HG03135 (cell line): ENCODE measurements around the gene RFX2.
"Not testable (repeated sequence)": the region's sequence is repeated elsewhere in the genome, so short reads cannot be mapped to it uniquely, and the experiment has no call there.

Source experiments
- ATAC-seq: cut with Tn5 transposase; IDR thresholded peaks from one replicate; pipeline ENCODE4 v1.9.1; 2021; ENCODE audit warnings: mild to moderate bottlenecking, moderate library complexity; ENCODE audit not compliant: unreplicated experiment

Gene RFX2

DNA sequence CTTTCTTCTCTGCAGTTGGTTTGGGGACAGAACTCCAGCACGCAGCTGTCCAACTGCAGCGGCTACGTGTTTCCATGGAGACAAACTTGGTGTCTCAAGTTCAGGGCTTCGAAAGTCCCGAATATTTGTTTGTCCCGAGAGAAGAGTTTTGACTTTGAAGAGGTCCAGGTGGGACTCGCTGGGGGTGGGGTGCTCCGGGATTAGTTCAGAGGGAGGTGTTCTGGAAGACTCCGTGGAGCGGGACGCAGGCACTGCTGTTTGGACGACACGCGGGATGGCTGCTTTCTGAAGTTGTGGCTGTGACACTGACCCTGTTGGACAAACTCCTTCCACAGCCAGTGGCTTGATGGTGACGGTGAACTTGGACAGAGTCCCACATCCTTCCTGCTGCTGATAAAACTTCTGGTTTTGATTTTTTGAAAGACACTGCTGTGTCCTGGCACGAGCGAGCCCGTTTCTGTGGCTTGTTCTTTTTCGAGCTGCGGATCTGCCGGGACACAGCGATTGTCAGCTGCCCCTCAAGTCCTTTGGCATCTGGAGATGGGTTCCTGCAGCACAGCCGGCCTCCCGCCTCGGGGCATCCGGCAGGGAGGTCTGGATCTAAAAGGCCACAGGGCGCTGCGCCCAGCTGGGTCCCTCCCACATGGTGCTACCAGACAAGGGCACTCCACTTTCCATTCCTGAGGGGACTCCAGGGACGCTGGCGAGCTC is 116.5 kb downstream of the RFX2 start:
- ATAC-seq, result no peak

DNA sequence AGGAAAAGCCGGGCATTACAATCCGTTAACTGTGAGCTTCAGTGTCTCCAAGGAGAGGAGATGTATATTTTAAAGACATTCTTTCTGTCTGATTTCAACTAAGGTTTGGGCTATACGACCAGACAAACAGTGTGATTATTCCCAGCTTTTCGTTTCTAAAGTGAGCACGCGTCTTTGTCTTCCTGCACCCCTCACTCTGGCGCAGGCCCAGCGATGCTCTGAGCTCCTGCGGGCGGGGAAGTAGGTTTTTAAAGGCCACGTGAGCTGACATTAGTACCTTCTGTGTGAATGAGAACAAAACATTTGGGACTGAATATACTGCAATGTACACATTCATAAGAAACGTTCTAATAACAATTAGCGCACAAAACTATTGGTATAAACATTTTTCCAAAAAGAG is 117.1 kb downstream of the RFX2 start:
- ATAC-seq, result no peak

DNA sequence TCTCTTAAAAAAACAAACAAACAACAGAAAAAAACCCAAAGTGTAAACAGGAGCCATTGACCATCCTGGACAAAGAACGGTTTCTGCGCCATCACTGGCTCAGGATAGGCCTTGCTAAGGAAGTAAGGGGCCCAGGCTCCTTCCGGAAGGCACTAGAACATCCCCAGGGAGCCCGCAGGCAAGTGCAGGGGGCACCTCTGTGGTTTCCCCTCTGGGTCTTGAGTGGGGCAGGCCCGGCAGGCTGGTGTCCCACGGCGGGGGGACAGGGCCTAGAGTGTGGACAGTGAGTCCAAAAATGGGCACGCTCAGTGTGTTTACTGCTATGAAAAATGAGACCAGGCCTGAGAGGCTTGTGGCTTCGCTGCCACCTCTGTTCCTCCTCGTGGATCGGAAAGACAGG is 117.5 kb downstream of the RFX2 start:
- ATAC-seq, result no peak

DNA sequence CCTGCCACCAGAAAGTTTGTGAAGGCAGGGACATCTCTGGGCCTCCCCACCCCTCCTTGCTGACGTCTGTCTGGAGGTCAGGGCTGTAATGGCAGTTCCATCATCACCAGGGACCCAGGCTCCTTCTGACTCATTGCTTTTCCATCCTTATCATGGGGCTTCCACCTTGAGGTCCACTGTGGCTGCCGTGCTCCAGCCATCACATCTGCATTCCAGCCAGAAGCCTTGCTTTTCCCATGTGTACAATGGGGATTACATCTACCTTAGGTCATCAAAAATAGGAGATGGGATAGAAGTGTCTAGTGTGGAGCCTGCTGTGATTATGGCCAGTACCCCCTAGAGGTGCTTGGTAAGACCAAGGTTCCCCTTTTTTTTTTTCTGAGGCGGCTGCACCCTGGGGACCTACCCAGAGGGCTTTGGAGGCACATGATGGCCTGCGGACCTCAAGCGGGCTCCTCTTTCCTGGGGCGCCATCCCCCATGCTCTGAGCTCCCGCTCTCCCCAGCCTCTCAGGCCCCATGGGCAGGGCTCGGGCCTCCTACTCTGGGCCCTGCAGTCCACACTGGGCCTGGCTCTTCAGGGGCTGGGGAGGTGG is 119.0 kb downstream of the RFX2 start:
- no peak for ATAC-seq

DNA sequence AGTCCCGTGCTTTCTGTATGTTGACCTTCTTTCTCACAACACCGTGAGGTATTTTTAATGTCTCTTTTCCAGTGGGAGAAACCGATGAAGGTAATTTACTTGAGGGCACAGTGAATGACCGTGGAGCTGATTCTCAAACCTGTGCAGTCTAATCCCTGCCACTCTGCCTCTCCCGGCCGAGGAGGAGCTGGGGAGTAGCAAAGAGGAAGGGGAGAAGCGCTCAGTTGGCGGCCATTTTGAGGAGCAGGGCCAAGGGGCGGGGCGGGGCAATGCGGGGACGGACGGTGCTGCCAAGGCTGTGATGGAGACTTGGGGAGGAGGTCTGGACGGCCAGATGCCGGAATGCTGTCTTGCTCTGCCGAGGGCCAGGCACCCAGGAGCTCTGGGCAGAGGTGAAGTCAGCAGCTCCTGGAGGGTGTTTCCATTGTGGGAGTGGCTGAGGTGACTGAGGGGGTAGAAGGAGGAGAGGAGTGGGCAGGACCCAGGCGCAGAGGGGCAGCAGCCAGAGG is 120.0 kb downstream of the RFX2 start:
- ATAC-seq, result no peak

DNA sequence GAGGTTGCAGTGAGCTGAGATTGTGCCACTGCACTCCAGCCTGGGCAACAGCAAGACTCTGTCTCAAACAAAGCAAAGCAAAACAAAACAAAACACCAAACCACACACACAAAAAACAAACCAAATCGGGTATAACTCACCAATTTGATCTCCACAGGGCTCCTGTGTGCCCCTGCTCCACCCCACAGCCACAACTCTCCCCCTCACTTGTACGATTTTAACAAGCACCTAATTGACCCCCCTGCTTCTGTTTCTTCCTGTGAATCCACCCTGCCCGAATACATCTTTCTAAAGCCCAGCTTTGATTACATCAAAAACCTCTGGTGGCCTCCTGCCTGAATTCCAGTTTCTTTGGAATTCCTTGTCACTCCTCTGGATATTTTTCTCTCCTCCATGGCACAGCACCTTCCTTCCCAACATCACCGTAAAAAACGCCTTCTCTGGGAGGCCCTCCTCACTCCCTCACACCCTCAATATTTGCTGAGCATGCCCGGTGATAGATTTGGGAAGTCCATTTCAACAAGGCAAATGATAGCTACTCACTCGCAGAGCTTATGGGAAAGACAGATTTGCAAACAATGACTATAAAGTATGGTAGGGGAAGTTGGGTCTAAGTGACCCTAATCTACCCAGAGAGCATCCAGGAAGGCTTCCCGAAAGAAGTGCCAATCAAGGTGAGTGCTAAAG is 120.8 kb downstream of the RFX2 start:
- ATAC-seq, result no peak

DNA sequence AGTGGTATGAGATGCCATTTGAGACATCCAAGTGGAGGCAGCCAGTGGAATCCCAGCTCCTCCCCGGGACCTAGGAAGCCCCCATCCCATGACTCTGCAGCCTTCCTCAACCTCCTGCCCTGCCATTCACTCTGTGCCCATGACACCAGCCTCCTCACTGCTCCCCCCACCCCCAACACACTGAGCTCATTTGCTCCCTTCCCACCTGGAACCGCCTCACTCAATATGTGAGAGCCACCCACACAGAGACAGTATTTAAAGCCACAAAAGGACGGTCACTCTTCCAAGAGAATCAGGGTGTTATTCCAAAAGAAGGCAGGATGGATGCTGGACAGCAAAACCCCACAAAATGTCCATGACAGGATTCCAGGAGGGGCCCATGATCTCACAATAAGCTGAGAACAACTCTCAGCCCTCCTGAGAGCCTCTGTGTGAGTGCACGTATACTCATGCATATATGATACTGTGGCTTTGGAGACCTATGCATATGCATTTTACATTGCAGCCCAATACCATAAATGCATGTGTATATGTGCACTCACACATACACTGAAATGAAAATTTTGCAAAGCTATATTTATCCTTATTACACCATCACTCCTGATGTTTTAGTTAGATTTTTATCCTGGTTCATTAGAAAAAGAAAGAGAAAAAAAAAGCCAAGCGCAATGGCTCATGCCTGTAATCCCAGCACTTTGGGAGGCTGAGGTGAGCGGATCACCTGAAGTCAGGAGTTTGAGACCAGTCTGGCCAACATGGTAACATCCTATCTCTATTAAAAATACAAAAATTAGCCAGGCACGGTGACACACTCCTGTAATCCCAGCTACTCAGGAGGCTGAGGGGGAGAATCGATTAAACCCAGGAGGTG is 121.5 kb downstream of the RFX2 start:
- no peak for ATAC-seq

DNA sequence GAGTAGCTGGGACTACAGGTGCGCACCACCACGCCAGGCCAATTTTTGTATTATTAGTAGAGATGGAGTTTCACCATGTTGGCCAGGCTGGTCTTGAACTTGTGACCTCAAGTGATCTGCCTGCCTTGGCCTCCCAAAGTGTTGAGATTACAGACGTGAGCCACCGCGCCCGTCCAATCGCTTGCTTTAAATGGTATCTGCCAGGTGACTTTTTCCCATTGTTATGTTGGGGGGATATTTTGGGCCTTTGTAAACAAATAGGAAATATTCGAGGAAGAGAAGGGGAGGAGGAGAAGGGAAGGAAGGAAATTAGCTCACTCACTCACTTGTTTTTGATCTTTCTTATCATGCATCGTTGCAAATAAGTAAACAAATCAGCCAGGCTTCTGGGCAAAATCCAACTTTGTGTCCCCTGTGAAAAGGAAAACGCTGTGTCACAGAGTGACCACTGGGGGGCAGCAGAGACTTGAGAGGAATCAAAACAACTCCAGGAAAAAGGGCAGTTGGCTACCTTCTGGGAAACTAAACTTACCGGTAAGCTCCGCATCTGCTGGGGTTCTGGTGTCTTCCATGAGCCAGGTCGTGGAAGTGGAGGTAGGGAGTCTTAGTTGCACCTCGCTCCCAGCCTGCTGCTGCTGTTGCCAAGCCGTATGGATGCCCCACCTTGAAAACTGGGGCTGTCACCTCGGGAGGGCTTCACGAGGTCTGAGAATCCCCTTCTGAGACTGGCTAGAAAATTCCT is 123.1 kb downstream of the RFX2 start:
- ATAC-seq, result no peak

DNA sequence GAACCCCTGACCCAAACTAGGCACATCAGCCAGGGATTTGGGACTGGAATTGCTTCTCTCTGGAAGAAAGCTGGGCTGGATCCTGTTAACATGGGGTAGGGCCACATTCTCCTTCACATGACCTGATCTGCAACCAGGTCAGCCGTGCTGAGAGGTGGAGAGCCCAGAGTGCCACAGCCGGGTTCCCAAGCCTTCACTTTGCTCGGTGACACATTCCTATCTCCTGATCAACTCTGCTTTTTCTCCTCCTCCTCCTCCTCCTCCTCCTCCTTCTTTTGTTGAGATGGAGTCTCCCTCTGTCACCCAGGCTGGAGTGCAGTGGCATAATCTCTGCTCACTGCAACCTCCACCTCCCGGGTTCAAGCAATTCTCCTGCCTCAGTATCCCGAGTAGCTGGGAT is 124.5 kb downstream of the RFX2 start:
- not testable (repeated sequence) for ATAC-seq

DNA sequence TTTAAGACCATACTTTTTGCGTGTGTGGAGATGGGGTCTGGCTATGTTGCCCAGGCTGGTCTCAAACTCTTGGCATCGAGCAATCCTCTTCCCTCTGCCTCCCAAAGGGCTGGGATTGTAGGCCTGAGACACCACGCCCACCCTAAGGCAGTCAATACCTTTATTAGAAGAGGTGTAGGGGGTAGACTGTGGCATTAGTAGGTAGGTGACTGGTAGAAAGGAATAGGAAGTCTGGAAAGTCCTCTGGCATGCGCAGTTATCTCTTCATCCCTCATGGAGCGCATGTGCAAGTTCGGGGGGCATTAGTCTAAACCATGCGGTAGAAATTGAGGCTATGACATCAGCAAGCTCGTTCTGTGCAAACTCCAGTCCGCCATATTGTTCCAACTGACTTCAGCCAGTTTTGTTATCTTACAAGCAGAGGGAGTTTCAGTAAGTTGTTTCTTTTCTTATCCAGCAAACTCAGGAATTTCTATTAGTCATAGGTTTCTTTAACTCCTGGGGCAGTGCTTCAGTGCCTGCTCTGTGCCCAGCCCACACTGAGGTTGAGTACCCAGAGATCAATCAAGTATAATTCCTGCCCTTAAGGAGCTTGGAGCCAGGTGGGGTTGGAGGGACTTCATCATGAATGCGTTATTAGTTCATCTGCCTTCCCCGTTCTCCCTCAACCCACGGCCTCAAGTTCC is 125.1 kb downstream of the RFX2 start:
- ATAC-seq, result no peak

DNA sequence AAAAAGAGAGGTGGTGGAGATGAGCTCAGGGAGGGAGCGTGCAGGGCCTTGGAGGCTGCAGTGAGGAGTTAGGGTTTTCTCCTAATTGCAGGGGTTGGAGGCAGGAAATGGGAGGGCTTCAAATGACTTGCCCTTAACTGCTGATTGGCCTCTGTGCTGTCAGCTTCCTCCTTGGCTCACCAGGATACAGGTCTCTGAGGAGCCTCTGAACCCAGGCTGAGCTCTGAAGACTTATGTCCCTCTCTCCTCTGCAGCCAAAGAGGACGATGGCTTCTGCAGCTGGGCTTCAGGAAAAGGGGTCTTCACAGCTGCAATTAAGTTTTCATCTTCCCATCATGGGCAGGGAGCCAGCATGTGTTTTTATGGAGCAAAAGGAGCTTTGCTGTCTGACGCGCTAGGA is 125.7 kb downstream of the RFX2 start:
- no peak for ATAC-seq

DNA sequence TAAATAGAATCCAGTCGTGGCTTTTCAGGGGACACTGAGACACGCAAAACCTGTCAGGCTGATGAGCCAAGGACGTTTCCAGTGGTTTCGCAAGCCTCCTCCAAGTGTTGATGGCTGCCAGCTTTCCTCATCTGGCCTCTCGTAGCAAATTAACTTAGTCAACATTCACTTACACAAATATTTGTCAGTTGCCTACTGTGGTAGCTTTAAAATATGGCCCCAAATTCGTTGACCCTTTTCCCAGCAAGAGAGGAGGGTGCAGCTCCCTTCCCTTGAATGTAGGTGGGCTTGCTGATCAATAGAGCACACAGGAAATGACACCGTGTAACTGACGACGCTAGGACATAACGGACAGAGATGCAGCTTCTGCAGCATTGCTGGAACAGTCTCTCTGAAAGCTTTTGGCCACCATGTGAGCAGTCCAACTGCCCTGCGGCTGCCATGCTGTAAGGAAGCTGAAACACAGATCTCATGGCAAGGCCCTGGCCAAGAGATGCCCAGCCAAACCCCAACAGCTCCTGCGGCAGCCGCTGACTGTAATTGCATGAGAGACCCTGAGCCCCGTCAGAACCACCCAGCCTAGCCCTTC is 126.8 kb downstream of the RFX2 start:
- no peak for ATAC-seq

DNA sequence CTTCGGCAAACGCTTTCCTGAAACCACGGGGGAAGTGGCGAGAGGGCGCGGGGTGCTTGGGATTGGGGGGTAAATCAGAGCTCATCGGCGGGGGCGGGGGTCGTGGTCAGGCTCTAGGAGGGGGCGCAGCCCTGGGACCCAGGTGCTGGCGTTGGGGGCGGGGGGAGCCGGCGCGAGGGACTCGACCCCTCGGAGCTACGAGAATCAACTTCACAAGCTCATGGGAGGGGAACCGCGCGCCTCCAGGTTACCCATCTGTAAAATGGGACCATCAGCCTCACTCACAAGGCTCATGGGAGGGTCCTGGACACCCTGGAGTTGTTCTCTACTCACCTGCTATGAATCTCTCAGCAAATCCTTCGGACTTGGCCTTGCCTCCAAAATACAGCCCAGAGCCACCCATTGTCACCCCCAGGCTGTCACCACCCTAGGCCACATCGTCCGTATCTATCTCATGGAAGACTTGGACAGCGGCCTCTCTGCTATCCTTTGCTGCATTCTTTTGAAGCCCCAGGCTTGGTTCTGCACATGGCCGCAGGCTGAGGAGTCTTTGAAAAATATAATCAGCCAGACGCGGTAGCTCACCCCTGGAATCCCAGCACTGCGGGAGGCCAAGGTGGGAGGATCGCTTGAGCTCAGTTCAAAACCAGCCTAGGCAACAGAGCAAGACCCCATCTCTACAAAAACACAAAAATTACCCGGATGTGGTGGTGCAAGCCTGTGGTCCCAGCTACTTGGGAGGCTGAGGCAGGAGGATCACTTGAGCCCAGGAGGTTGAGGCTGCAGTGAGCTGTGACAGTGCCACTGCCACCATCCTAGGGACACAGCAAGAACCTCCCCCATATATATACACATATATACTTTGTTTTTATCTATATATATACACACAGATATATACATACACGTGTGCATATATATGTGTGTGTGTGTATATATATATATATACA is 131.4 kb downstream of the RFX2 start:
- ATAC-seq, result no peak

DNA sequence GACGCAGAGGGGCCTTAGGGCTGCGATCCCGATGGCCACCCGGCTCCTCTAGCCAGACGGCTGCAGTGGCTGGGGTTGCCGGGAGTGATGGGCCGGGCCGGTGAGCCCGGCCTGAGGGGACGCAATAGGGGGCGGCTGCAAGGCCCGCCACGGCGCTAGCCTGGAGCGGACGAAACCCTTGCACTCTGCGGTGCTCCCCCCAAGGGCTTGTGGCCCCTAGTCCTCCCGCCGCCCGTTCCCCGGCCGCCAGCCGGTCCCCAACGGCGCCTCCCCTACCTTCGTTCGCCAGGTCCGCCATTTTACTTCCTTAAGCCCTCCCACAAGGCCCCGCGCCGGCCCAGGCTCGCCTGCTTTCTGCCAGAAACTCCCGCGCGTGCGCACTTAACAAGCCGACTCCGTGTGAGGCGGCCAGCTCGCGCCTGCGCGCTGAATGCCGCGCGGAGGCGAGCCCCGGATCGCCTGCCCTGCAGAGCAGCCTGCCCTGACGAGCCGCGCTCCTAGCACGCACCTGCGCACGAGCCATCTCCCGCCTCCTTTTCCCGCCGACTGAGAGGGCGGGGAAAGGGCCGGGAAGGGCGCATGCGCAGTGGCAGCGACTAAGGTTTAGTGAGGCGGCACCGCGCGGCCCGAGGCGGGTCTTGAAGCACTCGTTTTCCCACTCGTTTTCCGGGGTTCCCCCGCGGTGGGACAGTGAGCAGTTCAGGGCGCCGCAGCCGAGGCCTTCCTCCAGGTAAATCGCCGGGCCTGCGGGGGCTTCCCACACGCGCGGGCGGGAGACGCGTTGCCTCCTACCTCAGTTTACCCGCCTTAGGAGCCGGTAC is 132.3 kb downstream of the RFX2 start, which contains the start of gene RANBP3:
TSS of gene RANBP3 (minus strand) at position 356 of the 821 bp plus-strand sequence. CDS start at position 298, 58 bp downstream.
- ATAC-seq, result peak; percentile 85

DNA sequence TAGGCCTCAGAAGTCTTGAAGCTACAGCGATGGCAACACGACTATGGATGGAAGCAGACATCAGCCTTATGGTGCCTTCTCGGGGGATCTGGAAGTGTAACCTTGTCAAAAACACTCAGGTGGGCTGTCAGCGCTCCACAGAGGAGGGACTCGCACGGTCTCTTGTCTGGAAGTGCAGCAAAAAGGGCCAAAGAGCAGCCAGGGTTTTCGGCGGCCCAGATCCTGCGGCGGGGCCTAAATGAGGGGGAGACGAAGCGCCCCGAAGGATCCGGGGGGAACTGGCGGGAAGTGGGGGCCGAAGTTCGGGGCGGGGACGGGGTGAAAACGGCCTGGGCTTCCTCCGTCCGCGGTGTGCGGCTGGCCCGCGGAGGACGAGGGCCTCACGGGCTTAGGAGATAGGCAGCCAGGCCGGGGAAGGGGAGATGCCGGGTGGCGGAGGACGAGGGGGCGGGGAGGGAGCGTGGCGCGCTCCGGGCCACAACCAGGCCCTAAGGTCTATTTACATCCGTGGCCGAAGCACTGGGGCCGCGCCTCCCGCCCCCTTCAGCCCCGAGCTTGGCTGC is 133.0 kb downstream of the RFX2 start:
- ATAC-seq, result peak; percentile 13

DNA sequence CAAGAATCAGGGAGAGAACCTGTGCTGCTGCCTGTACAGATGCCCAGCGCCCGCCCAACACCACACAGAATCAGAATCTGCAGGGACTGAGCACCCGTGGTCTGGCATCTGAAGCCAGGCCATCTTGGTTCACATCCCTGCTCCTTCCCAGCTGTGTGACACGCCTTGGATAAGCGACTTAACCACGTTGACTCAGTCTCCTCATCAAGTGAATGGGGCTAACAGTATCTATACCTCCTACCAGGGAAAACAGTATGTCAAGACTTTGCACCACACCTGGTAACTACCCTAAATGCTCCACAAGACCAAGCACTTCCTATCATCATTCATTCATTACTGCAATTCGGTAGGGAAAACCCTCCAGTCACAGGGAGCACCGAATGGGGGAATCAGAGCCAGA is 133.5 kb downstream of the RFX2 start:
- no peak for ATAC-seq

DNA sequence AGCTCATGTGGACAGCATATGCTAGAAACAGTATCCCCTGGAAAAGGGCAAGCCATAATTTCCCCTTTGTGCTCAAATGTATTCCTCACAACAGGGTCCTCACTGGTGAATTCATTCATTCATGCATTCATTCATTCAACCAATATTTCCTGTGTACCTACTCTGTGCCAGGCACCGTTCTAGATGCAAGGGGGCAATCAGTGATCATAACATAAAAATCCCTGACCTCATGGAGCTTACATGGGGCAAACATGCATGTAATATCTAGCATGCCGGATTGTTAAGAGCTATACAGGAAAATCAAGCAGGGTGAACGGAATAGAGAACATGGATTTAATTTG is 134.9 kb downstream of the RFX2 start:
- ATAC-seq, result no peak
